GM19452 (cell line): ENCODE measurements around the gene TRMO.

ENCODE experiments used
- ATAC-seq: cut with Tn5 transposase; IDR thresholded peaks from one replicate; pipeline ENCODE4 v1.9.1; 2021; ENCODE audit not compliant: unreplicated experiment

The TRMO gene

DNA sequence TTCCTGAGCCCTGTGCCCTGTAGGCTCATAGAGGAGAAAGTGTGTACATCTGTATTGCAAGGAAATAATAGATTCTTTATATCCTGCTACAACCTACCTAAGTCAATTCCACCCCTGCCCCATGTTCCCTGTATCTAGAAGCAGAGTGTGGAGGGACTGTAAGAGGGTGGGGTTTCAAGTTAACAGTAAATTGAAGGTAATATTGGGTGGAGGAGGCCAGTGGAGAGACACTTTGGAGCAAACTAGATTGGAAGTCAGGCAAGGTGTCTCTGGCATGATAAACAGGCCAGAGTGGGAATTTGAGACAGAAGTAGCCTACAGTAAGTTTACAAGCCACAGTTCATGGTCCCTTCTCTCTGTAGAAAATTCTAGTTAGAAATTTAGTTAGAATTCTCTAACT, 17.9 kb upstream of the TRMO start:
- no peak for ATAC-seq

DNA sequence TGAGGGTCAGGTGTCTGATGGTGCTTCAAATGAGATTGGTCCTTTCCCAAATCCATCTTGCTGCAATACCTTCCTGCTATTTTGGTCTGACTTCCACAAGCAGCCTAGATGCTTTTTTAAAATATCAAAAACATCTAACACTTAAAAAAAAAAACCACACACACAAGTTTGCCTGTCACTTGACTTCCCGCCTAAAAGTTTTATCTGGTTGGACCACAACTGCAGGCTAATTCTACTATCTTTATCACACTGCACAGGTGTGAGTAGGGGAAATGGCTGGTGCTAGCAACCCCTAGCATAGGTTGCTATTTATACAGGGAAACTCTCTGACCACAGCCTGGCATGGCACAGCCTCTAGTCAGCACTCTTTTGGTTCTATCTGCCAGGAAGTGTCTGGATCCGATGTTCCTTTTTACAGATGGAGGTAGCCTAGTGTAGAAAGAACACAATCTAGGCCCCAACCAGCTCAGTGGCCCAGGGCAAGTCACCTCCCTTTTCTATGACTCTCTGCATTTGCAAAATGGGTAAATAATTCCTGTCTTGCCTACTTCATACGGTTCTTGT, 15.9 kb upstream of the TRMO start, which contains the start of gene HEMGN:
Gene HEMGN (minus strand): TSS at position 92 of the 564 bp plus-strand sequence. CDS start 36 bp downstream, at position 56.
- ATAC-seq = peak; percentile 71

DNA sequence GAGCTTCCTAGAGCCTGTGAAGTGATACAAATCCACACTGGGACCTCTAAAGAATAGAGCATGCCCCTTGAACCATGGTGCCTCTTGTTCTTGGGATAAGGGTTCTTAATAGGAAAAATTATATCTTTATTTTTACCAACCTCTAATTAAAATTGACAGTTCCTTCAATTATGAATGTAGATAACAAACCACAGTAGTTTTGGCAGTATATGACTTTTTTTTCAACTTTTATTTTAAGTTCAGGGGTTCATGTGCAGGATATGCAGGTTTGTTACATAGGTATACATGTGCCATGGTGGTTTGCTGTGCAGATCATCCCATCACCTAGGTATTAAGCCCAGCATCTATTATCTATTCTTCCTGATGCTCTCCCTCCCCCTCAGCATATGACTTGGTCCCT, 14.7 kb upstream of the TRMO start:
- ATAC-seq = no peak

DNA sequence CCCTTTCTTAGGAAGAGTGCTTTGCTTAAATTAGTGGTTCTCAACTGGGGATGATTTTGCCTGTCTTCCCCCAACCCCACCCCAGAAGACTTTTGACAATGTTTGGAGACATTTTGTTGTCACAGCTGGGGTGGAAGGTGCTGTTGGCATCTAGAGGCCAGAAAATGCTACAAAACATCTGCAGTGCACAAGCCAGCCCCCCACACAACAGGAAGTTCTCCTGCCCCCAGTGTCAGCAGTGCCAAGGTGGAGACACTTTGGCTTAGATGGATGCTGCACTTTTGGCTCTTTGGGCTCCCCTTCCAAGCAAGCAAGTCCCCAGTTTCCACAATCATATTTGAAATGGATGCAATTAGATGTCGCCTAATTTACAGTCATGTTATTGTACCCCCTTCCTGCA, 13.0 kb upstream of the TRMO start:
- ATAC-seq = no peak

DNA sequence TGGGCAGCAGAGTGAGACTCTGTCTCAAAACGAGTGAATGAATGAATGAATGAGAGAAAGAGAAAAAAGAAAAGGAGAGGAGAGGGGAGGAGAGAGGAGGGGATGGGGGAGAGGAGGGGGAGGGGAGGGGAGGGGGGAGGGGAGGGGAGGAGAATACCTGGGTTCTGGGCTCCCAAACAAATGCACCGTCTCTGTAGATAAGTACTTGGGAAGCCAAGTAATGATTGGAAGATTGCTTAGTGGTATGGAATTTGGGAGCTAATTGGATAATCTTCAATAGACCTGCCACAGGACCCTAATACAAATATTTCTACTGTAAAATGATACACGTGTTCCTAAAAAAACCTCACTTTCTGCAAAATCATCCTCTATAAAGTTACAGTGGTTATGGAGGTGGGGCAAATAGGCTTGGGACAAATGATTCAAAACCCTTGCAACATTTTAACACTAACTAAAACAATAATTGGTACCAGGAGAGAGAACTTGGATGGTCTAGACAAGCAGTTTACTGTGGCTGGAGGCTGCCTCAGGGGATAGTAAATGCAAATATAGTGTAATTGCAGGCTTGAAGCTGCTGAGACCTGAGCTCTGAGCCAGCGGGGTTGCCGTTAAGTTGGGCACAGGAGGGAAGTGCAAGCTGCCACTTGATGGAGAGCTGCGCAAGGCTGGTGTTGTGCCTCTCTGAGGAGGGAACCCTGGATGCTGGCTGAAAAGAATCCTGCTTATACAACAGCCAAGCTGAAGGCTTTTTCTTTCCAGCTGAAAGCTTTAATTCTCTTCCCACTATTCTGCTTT, 12.2 kb upstream of the TRMO start:
- ATAC-seq = no peak

DNA sequence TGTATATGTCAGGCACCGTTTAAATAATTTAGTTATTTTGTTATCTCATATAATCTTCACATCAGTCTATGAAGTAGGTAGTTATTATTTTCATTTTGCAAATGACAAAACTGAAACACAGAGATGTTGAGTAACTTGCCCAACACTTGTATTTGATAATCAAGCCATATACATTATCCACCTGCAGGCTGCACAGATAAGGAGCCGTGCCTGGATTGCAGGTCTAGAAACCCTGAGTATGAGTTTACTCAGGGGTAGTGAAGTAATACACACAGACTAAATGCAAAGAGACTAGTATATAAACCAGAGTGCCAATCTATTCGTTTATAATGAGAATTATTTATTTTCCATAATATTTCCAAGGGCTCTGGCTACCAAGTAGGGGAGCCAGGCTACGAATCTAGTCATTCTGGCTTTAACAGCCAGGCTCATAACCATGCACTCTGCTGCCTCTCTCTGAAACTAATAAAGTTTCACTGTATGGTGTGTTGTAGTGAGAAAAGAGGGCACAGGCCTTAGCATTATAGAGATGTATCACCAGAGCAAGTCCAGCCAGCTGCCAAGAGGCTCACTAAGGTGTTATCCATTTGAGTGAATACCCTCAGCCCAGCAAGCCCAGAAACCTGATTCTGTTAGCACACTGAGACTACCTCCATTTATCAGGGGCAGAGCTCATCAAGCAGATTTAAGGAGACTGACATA, 11.1 kb upstream of the TRMO start:
- no peak for ATAC-seq

DNA sequence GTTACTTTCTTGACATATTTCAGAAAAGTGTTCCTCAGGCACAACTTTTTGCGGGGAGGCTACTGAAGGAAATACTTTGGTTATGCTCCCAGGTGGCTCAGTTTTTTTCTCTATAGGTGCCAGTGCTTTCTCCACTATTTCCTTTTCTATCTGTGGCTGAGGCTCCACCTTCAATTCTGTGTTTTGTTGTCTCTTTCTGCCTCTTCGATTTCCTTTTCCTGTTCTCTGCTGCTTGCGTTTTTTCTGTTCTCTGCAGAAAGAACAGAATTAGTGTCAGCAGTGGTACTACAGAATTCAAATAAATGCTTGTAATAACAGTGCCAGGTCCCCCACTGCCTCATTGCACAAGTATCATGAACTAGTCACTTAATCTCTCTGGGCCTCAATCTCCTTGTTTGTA, 8.7 kb upstream of the TRMO start:
- no peak for ATAC-seq

DNA sequence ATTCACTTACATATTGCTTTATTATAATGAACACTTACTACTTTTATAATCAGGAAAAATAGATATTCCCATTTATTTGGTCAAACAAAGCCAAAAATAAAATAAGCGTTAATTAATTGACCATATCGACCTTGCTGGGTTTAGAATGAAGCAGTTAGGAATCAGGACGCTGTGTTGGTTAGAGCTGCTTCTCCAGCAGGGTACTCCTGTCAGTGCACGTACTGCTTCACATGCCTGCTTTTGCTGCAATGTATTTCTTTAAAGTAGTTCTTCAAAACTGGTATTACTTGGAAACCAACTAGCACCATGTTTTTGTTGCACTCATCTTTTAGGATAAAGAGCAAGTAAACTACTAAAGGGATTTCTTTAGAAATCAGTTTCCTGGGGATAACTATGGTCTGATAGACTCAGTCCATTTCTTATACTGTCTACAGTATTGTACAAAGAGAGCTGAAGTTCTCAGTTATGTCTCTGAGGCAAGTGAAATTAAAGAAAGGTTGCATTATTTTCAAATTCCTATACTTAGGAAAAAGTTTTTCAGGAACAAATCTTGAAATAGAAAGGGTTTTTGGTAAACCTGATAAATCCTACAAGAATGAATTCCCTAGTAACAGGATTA, 6.8 kb upstream of the TRMO start:
- ATAC-seq = no peak

DNA sequence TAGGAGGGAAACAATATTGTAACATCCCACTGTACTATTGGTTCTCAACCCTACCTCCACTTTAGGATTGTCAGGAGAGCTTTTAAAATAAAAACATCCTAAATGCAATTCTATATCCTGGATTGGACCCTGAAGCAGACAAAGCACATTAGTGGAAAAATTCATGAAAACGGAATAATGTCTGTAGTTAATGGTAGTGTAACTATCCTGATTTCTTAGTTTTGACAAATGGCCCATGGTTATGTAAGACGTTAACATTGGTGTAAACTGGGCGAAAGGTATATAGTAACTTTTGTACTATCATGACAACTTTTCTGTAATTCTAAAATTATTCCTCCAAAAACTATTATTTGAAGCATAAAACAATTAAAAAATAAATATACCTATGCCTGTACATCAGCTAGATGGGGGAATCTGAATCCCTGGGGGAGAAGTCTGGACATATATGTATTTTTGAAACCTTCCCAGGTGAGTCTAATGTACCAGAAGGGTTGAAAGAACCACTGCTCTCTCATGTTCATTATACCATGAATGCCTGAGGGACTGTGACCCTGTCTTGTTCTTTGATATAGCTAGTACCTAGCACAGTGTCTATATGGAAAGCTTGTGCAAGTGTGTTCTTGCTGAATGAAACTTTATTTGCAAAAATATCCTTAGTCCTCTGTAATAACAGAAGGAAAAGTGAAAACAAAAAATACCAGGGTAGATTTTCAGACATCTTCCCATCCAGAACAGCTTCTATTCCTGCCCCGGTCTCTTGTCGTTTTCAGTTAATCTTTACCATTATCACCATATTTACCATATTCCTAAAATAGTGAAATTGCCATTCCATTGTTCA, 3.4 kb upstream of the TRMO start:
- ATAC-seq = no peak

DNA sequence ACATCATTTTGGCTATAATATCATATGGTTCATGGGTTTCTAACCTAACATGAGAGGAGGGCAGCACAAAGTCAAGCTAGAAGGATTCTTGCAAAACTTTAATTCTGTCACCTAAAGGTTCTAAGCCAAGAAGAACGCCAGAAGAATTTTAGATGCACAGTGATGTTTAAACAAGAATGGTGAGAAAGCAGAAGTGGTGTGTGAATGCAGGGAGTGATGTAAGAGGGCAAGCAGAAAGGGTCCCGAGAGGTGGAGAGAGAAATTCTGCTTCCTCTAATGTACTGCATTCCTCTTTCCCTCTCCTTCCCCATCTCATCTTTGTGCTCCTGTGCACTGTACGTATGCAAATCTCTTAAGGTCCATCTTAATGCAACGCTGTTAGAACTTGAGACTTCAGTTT, 2.1 kb upstream of the TRMO start:
- ATAC-seq = no peak

DNA sequence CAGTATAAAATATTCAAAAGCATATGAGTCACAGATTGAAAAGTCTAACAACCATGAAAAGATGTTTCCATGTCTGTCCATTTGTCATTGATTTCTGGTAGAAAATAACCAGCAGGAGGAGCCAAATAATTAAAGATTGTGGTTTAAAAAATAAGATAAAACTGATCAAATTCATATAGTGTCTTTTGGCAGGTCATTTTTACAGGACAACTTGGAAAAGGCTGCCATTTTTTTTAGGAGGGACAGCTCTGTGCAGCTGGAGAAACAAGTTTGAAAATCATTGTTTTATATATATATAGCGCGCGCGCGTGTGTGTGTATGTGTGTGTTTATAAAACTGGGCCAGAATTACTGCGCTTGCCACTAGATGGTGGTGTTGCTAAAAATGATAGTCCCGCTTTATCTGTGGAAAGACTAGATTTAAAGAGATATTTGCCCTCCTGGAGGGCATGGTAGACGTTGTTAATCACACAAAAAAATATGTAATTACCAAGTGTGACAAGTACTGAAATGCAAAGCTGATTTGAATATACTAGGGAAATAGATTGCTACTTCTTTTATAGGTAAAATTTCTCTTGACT, 1.3 kb upstream of the TRMO start:
- peak; percentile 40 for ATAC-seq

DNA sequence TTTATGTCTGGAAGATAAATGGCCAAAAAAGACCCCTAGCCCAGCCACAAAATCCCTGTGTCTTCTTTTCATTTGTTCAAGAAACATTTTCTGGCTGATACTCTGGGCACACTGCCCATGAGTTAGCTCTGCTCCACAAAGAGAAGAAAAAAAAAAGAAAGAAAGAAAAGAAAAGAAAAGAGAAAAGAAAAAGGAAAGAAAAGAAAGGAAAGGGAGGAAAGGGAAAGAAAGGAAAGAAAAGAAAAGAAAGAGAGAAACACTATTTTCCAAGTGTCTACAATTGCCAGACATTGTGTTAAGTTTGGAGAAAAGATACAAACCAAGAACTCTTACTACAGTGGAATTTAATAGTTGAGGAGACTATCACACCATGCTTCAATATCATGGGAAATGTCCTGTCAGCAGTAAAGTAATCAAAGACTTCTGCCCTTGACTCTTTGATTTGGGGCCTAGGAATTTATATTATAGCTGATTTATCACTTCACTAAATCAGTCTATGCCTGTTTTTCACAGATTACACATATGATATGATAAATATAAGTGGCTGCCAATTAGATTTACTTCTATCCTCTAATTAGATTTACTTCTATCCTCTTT, 3.0 kb downstream of the TRMO start:
- no peak for ATAC-seq

DNA sequence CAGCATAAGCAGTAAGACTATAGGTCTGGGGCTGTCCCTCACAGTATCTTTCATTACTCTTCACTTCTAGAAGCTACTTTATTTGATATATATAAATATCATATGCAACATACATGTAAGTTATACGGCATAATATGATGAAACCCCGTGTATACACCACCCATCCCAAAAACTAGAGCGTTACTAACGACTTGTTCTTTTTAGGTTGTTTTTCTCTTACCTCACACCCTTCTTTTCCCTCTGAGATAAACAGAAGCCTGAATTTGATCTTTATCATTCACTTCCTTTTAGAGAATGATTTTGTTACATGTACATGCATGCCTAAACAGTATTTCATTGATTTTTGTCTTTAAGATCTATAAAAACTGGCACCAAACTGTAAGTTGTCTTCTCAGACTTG, 3.7 kb downstream of the TRMO start:
- no peak for ATAC-seq

DNA sequence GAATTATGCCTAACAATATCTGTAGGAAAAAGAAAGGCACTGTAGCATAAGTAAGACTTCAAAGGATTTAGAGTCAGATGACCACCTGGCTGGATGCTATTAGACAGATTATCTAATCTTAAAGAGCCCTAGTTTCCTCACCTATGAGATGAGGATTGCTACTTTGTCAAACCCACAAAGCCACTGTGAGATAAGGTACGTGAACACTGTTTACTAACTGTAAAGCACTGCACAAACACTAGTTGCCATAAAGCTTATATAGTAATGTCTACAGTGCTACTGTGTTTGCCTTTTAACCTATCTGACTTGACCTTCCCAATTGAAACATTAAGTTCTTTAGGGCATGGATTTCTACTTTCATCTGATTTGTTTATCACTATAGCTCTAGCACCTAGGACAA, 10.3 kb downstream of the TRMO start:
- ATAC-seq = no peak

DNA sequence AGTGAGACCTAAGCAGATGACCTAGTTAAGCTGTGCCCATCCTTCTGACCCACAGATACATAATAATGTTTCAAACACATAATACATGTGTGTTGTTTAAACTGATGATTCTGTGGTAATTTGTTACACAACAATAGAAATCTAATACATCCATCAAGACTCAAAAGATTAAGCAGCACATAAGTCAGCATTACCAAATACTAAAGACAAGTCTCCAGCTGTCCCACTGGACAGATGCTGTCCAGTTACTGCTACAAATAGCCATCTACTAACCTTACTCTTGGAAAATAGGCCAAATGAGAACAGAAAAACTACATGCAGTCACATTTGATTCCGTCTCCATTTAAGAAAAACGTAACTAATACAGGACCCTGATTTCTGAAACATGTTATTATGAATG, 10.8 kb downstream of the TRMO start:
- ATAC-seq = no peak

DNA sequence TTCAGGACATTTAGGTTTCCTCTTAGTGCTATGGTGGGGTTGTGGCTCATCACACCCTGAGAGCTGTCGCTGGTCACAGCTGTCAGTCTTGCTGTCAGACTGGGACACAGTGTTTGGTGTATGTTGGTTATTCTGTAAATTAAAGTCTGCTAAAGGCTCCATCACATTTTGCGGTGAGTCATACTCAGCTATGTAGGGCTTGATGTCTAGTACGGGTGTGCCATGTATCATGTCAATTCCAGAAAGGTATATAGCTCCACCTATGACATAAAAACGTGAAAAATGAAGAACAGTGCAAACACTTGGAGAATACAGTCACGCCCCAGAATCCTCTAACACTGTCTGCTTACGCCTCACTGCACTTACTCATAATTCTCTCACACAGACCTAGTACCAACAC, 11.9 kb downstream of the TRMO start:
- ATAC-seq = no peak

DNA sequence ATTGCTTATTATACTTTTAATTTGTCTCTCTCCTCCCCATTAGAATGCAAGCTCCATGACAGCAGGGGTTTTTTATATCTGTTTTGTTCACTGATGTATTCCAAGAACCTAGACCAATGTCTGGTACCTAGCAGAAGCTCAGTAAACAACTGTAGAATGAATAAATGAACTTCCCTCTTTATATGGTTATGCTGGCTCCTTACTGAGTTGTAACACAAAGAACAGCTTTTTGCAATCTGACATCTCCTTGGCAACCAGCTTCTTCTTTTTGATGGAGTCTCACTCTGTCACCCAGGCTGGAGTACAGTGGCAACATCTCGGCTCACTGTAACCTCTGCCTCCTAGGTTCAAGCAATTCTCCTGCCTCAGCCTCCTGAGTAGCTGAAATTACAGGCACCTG, 13.6 kb downstream of the TRMO start:
- ATAC-seq = no peak

DNA sequence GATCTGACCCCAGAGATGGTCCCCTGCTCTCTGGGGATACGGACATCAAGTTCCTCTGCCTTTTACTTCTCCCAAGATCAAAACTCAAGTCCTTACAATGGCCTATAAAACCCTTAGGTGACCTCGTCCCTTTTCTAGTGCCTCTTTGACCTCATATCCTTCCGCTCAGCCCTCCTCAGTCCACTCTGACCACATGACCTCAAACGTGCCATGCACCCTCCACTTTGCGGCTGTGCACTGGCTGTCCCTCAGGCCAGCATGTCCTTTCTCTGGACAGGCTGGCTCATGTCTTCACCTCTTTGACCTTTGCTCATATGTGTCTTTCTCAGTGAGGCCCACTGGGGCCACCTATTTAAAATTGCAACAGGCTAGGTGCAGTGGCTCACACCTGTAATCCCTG, 14.7 kb downstream of the TRMO start:
- ATAC-seq = no peak

DNA sequence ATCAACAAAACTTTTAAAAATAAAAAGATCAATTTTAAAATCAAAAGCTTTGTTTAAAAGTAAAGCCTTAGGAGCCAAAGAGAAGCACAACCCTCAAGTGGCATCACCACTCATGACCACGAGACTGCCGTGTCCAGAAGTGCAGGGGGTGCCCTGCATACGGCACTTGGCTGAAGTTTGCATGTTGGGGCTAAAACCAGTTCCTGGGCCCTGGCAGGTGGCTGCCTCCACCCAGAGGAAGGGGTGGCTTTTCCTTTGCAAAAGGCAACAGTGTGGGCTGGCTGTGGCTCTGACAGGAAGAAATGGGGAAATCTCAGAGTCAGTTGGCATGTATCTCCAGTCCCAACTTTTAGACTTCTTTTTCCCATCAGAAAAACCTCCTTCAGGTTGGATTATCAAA, 15.3 kb downstream of the TRMO start:
- ATAC-seq = no peak

DNA sequence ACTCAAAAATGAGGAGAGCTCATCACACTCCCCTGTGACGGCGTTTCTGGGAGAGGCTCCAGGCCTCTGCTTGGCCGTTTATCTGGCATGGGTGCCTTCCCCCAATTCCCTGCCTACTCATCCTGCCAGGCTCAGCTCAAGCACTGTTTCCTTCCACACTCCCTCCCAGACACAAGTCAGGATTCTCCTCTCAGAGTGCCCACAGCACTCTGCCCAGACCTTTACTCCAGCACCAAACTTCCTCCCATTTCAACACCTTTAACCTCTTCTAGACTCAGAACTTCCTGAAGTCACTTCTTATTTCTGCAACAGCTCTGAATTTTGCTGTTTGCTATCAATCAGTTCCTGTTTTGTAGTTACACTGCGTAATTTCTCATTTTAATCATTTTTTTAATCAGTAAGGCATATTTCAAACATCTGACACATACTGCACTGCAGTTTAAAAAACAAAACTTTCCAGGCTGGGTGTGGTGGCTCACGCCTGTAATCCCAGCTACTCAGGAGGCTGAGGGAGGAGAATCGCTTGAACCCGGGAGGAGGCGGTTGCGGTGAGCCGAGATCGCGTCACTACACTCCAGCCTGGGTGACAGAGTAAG, 16.0 kb downstream of the TRMO start:
- no peak for ATAC-seq
